ENCODE data around the gene FSTL3.
"Not testable (repeated sequence)": the region's sequence is repeated elsewhere in the genome, so short reads cannot be mapped to it uniquely, and the experiment has no call there.

Gene FSTL3

GRCh38 chr19:686589-687297 is 10.6 kb downstream of the FSTL3 start:
- no peak for DNase-seq

- no peak for DNase-seq
Measured at GRCh38 chr19:687569-688166, 11.5 kb downstream of the FSTL3 start.

DNA sequence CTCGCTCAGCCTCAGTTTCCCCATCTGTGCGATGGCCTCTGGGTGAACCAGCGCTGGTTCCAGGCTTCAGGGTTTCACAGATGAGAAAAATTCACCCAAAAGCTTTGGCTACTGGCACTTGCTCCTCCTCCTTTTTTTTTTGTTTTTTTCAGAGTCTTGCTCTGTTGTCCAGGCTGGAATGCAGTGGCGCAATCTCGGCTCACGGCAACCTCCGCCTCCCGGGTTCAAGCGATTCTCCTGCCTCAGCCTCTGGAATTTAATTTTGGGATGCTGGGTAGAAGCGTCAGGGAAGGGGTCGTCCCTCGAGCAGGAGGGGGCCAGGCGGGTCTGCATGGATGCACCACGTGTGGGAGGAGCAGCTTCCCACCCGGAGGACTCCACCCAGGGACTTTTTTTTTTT is 12.0 kb downstream of the FSTL3 start:
- no peak for DNase-seq

GRCh38 chr19:688992-689391 is 12.8 kb downstream of the FSTL3 start:
- no peak for DNase-seq

DNA sequence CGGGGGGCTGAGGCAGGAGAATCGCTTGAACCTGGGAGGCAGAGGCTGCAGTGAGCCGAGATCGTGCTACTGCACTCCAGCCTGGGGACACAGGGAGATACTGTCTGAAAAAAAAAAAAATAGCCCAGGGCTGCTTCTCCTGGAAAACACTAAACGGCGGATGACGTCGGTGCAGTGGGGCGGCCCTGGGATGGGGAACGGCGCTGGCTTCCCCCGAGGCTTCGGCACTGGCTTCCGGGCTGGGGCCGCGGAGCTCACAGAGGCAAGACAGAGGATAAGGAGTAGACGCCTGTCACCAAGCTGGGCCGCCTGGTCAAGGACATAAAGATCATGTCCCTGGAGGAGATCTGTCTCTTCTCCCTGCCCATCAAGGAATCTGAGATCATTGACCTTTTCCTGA is 14.0 kb downstream of the FSTL3 start:
- DNase-seq, result no peak

- no peak for DNase-seq
Measured at GRCh38 chr19:694481-695351, 18.5 kb downstream of the FSTL3 start.

- no peak for DNase-seq
Measured at GRCh38 chr19:695352-695949, 19.3 kb downstream of the FSTL3 start, which contains the start of gene PRSS57. Gene PRSS57, minus strand, starts transcription at chr19:695452. Its CDS starts 22 bp downstream, at chr19:695430.

GRCh38 chr19:698529-698928 is 22.3 kb downstream of the FSTL3 start:
- DNase-seq, result not testable (repeated sequence)

GRCh38 chr19:699885-700284 is 23.7 kb downstream of the FSTL3 start:
- not testable (repeated sequence) for DNase-seq

DNA sequence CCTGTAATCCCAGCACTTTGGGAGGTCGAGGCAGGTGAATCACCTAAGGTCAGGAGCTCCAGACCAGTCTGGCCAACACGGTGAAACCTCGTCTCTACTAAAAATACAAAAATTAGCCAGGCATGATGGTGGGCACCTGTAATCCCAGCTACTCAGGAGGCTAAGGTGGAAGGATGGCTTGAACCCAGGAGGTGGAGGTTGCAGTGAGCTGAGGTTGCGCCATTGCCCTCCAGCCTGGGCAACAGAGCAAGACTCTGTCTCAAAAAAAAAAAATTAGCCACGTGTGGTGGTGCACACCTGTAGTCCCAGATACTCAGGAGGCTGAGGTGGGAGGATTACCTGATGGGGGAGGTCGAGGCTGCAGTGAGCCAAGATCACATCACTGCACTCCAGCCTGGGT is 26.7 kb downstream of the FSTL3 start:
- DNase-seq, result not testable (repeated sequence)

GRCh38 chr19:703329-703650 is 27.1 kb downstream of the FSTL3 start:
- DNase-seq, result no peak

GRCh38 chr19:703651-704446 is 27.7 kb downstream of the FSTL3 start:
- DNase-seq, result no peak

- DNase-seq, result no peak
Measured at GRCh38 chr19:704447-704741, 28.2 kb downstream of the FSTL3 start.

- no peak for DNase-seq
Measured at GRCh38 chr19:708154-709143, 32.3 kb downstream of the FSTL3 start, which contains the start of gene PALM. Gene PALM, plus strand, starts transcription at chr19:708935. Its CDS starts 212 bp downstream, at chr19:709147.

DNA sequence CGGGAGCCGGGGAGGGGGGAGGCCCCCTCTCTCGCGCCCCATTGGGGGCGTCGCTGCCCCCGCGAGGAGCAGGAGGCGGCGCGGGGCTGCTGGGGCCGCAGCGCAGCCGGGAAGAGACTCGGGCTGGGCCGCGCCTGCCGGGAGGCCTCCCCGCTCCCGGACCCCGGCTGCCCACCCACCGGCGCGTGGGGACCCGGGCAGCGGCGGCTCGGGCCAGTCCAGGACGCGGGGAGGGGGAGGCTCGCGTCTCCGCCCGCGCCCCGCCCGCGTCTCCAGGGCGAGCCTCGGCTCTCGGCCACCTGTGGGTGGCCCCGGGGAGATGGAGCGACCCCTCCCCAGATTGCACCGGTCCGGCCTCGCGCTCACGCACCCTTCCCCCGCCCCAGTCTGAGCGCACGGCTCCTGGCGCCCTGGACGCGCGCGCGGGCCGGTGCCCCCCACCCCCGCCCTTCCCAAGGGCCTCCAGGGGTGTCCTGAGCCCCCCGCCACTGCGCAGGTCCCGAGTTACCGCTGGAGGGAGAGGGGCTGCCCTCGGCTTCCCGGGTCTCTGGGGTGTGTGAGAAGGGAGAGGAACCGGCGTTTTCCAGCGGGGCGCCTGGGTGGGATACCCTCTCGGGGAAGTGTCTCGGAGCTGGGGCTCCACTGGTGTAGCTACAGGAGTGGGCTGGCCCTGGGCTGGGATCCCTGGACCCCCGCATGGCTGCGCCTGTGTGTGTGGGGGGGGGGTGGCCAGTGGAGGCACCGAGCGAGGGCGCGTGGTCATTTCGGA is 33.2 kb downstream of the FSTL3 start:
- DNase-seq, result no peak

- no peak for DNase-seq
Measured at GRCh38 chr19:709965-710571, 33.9 kb downstream of the FSTL3 start.

DNA sequence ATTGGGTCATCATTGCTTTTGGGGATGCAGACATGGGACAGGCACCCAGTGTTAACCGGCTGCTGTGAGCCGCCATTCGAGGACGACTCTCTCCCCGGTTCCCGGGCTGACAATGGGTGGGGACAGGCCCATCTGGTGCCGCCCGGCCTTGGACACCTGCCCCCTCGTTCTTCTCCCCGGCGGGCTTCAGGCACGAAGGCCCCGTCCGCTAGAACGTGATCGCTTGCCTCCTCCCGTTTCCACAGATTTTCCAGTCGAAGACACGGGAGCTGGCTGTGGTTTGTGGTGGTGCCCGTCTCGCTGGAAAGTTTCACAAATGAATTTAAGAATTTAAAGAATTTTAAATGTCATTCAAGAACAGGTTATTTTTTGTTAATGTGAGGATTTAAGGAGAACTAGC is 34.6 kb downstream of the FSTL3 start:
- no peak for DNase-seq

GRCh38 chr19:711254-711653 is 35.1 kb downstream of the FSTL3 start:
- no peak for DNase-seq

GRCh38 chr19:715347-715746 is 39.2 kb downstream of the FSTL3 start:
- DNase-seq, result no peak

- no peak for DNase-seq
Measured at GRCh38 chr19:718251-718951, 42.2 kb downstream of the FSTL3 start.
